Liver (tissue), 9 donors: ENCODE results near the gene B3GNT3. TPM values are rescaled to one million over a fixed set of nuclear protein-coding genes. Genes with fewer than 3 reads are reported as not detected.

ENCODE experiments used
- DNase-seq: peaks from one replicate; pipeline ENCODE4 v3.0.0-alpha.2; 2017; ENCODE audit warnings: low spot score
- H3K27ac ChIP-seq, 2 donors: one replicate each; pipeline ENCODE4 v1.7.0; 2013; ENCODE audit warnings: inconsistent platforms in 2 of 2, low read length in 2 of 2, control low read depth in 1 of 2, low read depth in 1 of 2, mild to moderate bottlenecking in 1 of 2
- H3K27me3 ChIP-seq, 4 donors: one replicate each; pipeline versions ENCODE4 v1.6.1 to v1.7.0; 2013; ENCODE audit warnings: low read length in 3 of 4, inconsistent platforms in 1 of 4, mild to moderate bottlenecking in 1 of 4, moderate library complexity in 1 of 4; ENCODE audit not compliant: control insufficient read depth in 4 of 4, insufficient read depth in 4 of 4
- H3K36me3 ChIP-seq, 4 donors: one replicate each; pipeline versions ENCODE4 v1.6.1 to v1.7.0; 2013; ENCODE audit warnings: low read length in 3 of 4, mild to moderate bottlenecking in 3 of 4, low read depth in 1 of 4, moderate library complexity in 1 of 4; ENCODE audit not compliant: control insufficient read depth in 4 of 4, insufficient read depth in 3 of 4
- H3K4me1 ChIP-seq, 4 donors: one replicate each; pipeline versions ENCODE4 v1.6.1 to v1.7.0; 2013; ENCODE audit warnings: low read length in 3 of 4, mild to moderate bottlenecking in 3 of 4, moderate library complexity in 1 of 4; ENCODE audit not compliant: control insufficient read depth in 4 of 4, insufficient read depth in 4 of 4
- H3K4me3 ChIP-seq, 3 donors: one replicate each; pipeline versions ENCODE4 v1.6.1 to v1.7.0; 2013; ENCODE audit warnings: low read length in 3 of 3, control low read depth in 1 of 3, low read depth in 1 of 3, mild to moderate bottlenecking in 1 of 3
- H3K9ac ChIP-seq, 2 donors: one replicate each; pipeline ENCODE4 v1.7.0; 2013; ENCODE audit warnings: low read length in 2 of 2, mild to moderate bottlenecking in 2 of 2, moderate library complexity in 2 of 2, control low read depth in 1 of 2, low read depth in 1 of 2
- H3K9me3 ChIP-seq, 4 donors: one replicate each; pipeline versions ENCODE4 v1.6.1 to v1.7.0; 2013; ENCODE audit warnings: low read length in 3 of 4; ENCODE audit not compliant: control insufficient read depth in 4 of 4
- ATF3 ChIP-seq: IDR thresholded peaks from 2 replicates; pipeline ENCODE4 v1.6.1; 2016; ENCODE audit warnings: antibody characterized with exemption
- CTCF ChIP-seq: fragments of 150-350 bp; IDR thresholded peaks from 2 replicates; pipeline ENCODE4 v1.5.1; 2017; ENCODE audit warnings: improper control_type of control experiment, low read depth, low read length; ENCODE audit not compliant: missing input control
- EGR1 ChIP-seq, 2 donors: IDR thresholded peaks; 2 replicates each; pipeline ENCODE4 v1.6.1; 2016 to 2018; ENCODE audit warnings: antibody characterized with exemption in 2 of 2, low read depth in 2 of 2
- FOXA1 ChIP-seq: IDR thresholded peaks from 2 replicates; pipeline ENCODE4 v1.6.1; 2016; ENCODE audit warnings: antibody characterized with exemption
- FOXA2 ChIP-seq: IDR thresholded peaks from 2 replicates; pipeline ENCODE4 v1.6.1; 2016; ENCODE audit warnings: antibody characterized with exemption
- GABPA ChIP-seq, 2 donors: IDR thresholded peaks in 1 of 2; conservative IDR thresholded peaks in 1 of 2; 2 replicates each; pipeline ENCODE4 v1.6.1; 2016; ENCODE audit warnings: antibody characterized with exemption in 2 of 2, mild to moderate bottlenecking in 1 of 2, moderate library complexity in 1 of 2
- HNF4A ChIP-seq, 2 donors: conservative IDR thresholded peaks; 2 replicates each; pipeline ENCODE4 v1.6.1; 2016; ENCODE audit warnings: antibody characterized with exemption in 2 of 2, mild to moderate bottlenecking in 2 of 2
- HNF4G ChIP-seq: IDR thresholded peaks from 2 replicates; pipeline ENCODE4 v1.6.1; 2016; ENCODE audit warnings: antibody characterized with exemption
- JUND ChIP-seq, 2 donors: IDR thresholded peaks; 2 replicates each; pipeline ENCODE4 v1.6.1; 2016; ENCODE audit warnings: antibody characterized with exemption in 2 of 2
- MAX ChIP-seq: IDR thresholded peaks from 2 replicates; pipeline ENCODE4 v1.6.1; 2016; ENCODE audit warnings: antibody characterized with exemption
- NR2F2 ChIP-seq: IDR thresholded peaks from 2 replicates; pipeline ENCODE4 v1.6.1; 2016; ENCODE audit warnings: antibody characterized with exemption
- RAD21 ChIP-seq, 2 donors: IDR thresholded peaks; 2 replicates each; pipeline ENCODE4 v1.6.1; 2016; ENCODE audit warnings: antibody characterized with exemption in 2 of 2, mild to moderate bottlenecking in 2 of 2
- REST ChIP-seq: IDR thresholded peaks from 2 replicates; pipeline ENCODE4 v1.6.1; 2016; ENCODE audit warnings: antibody characterized with exemption, mild to moderate bottlenecking
- RXRA ChIP-seq, 2 donors: IDR thresholded peaks; 2 replicates each; pipeline ENCODE4 v1.6.1; 2017 to 2018; ENCODE audit warnings: antibody characterized with exemption in 2 of 2, mild to moderate bottlenecking in 1 of 2
- SP1 ChIP-seq: IDR thresholded peaks from 2 replicates; pipeline ENCODE4 v1.6.1; 2018; ENCODE audit warnings: antibody characterized with exemption, mild to moderate bottlenecking
- TAF1 ChIP-seq: conservative IDR thresholded peaks from 2 replicates; pipeline ENCODE4 v1.6.1; 2016; ENCODE audit warnings: antibody characterized with exemption, mild to moderate bottlenecking
- YY1 ChIP-seq: IDR thresholded peaks from 2 replicates; pipeline ENCODE4 v1.6.1; 2016; ENCODE audit warnings: antibody characterized with exemption, mild to moderate bottlenecking
- ZBTB33 ChIP-seq: IDR thresholded peaks from 2 replicates; pipeline ENCODE4 v1.6.1; 2016; ENCODE audit warnings: antibody characterized with exemption
- WGBS: extraction: QIAGEN DNeasy Blood & Tissue Kit; methylation state at CpG from one replicate; pipeline ENCODE4 v1.1.7; 2013; 5-methylcytosine and 5-hydroxymethylcytosine counted together
- polyA plus RNA-seq, 2 donors: library from polyadenylated mRNA; stranded (reverse) in 1 of 2; unstranded in 1 of 2; fragments of 200-250 nt in 1 of 2; fragments of >200 nt in 1 of 2; fragmentation: Nextera tagmentation in 1 of 2; extraction: Ambion mirVana in 1 of 2; gene quantifications; one replicate each; pipeline versions ENCODE4 v1.2.1 to v1.2.3, GENCODE V29; 2013 to 2015
- total RNA-seq, 2 donors: library from RNA; depleted of rRNA; stranded (reverse); fragments of >200 nt; gene quantifications; one replicate each; pipeline ENCODE4 v1.2.3, GENCODE V29; 2014
- donor health status: healthy.
- donor health status: healthy.
- donor health status: healthy.
- donor health status: healthy.
- donor health status: healthy.

The B3GNT3 gene
- total and polyA plus RNA-seq, 4 donors, result 0.14 to 2.1 (median 1.1) TPM

GRCh38 chr19:17829855-17830566, 35.1 kb downstream of the B3GNT3 start:
- DNase-seq, result no peak
- no peaks in the 10 kb centered on the region for H3K9me3 ChIP-seq
- H3K27me3 ChIP-seq, result peaks cover 0 to 4% (median 1%) of the 10 kb centered on the region in 4 donors
- 24% methylated on average over 29 of the region's 29 CpGs for WGBS
- no peak overlapping the region for H3K27ac ChIP-seq
- no peaks in the 10 kb centered on the region for H3K36me3 ChIP-seq
- H3K9ac ChIP-seq, result no peak overlapping the region
- peaks cover 0 to 3% (median 0%) of the 10 kb centered on the region in 4 donors for H3K4me1 ChIP-seq
- no peak for TF ChIP-seq CTCF
- no peak for TF ChIP-seq HNF4G
- TF ChIP-seq JUND (IDR thresholded peaks at IDR 0.05), result no peak
- TF ChIP-seq SP1, result no peak
- no peak for TF ChIP-seq TAF1
- no peak for TF ChIP-seq GABPA (IDR thresholded peaks at IDR 0.05 in 1 of 2, conservative IDR thresholded peaks at IDR 0.05 in 1 of 2)
- no peak for TF ChIP-seq HNF4A (conservative IDR thresholded peaks at IDR 0.05)
- no peak for TF ChIP-seq MAX
- no peak for TF ChIP-seq ZBTB33
- no peak for TF ChIP-seq REST
- TF ChIP-seq ATF3, result no peak
- TF ChIP-seq NR2F2, result no peak
- TF ChIP-seq FOXA1, result no peak
- TF ChIP-seq FOXA2, result no peak
- TF ChIP-seq EGR1 (IDR thresholded peaks at IDR 0.05; ENCODE audit: low read depth in 2 of 2), result no peak
- TF ChIP-seq RXRA (IDR thresholded peaks at IDR 0.05), result no peak
- TF ChIP-seq YY1, result no peak
- TF ChIP-seq RAD21 (IDR thresholded peaks at IDR 0.05), result no peak
- no peak overlapping the region for H3K4me3 ChIP-seq
